ENCODE results near the gene TEX101. TPM values are rescaled to one million over a fixed set of nuclear protein-coding genes. Genes with fewer than 3 reads are reported as not detected.

Gene TEX101
- total RNA-seq, 1 donor from 2014 or later = not detected

GRCh38 chr19:43463381-43464133 lies 48.9 kb downstream of the TEX101 start:
- TF ChIP-seq, protein P1, sequence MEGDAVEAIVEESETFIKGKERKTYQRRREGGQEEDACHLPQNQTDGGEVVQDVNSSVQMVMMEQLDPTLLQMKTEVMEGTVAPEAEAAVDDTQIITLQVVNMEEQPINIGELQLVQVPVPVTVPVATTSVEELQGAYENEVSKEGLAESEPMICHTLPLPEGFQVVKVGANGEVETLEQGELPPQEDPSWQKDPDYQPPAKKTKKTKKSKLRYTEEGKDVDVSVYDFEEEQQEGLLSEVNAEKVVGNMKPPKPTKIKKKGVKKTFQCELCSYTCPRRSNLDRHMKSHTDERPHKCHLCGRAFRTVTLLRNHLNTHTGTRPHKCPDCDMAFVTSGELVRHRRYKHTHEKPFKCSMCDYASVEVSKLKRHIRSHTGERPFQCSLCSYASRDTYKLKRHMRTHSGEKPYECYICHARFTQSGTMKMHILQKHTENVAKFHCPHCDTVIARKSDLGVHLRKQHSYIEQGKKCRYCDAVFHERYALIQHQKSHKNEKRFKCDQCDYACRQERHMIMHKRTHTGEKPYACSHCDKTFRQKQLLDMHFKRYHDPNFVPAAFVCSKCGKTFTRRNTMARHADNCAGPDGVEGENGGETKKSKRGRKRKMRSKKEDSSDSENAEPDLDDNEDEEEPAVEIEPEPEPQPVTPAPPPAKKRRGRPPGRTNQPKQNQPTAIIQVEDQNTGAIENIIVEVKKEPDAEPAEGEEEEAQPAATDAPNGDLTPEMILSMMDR (conservative IDR thresholded peaks at IDR 0.05) = no peak
- peaks cover 17% of the 10 kb centered on the region for H3K4me1 Mint-ChIP-seq (ENCODE audit: unreplicated experiment)
- peak overlapping the region; percentile 96 for H3K4me3 Mint-ChIP-seq
- peaks cover 3% of the 10 kb centered on the region for H3K27me3 Mint-ChIP-seq
- DNase-seq (ENCODE audit: extremely low spot score, unreplicated experiment) = peak; percentile 97
- peak overlapping the region; percentile 95 for H3K27ac Mint-ChIP-seq
- no peaks in the 10 kb centered on the region for H3K9me3 Mint-ChIP-seq
- no peaks in the 10 kb centered on the region for H3K36me3 Mint-ChIP-seq

GRCh38 chr19:43464134-43464775 lies 49.6 kb downstream of the TEX101 start:
- H3K4me3 Mint-ChIP-seq = peak overlapping the region; percentile 96
- no peaks in the 10 kb centered on the region for H3K36me3 Mint-ChIP-seq
- H3K27ac Mint-ChIP-seq = peak overlapping the region; percentile 95
- TF ChIP-seq, protein P1 (conservative IDR thresholded peaks at IDR 0.05) = no peak
- peak; percentile 77 for DNase-seq (ENCODE audit: extremely low spot score, unreplicated experiment)
- H3K4me1 Mint-ChIP-seq (ENCODE audit: unreplicated experiment) = peaks cover 17% of the 10 kb centered on the region
- peaks cover 3% of the 10 kb centered on the region for H3K27me3 Mint-ChIP-seq
- H3K9me3 Mint-ChIP-seq = no peaks in the 10 kb centered on the region

DNA sequence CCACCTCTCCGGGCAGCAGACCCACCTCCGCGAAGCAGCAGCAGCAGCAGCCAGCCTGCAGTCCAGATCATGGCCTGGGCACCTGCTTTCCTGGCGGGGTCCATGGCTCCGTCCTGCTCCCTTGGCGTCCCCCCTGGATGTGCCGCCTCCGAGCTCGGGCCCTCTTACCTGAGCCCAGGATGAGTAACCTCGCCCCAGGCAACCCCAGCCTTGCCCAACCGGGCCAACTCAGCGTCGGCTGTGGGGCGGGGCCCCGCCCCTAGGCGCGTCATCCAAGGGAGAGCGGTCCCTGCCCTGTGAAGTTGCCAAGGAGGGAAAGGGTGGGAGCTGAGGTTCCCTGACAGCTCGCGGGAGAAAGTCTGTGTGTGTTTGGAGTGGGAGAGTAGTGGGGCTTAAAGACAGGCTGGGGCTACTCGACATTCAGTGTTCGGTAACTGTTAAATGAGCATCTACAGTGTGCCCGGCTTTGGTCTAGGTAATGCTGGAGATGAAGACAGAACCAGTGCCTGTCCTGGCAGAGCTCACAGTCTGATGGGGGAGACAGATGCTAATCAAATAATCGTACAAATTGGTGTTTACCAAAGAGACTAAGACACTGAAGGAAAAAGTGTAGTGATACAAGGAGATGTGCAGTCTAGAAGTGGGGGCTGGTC lies 50.9 kb downstream of the TEX101 start, which contains the start of gene LYPD3:
TSS of gene LYPD3 (minus strand) at position 141 of the 653 bp plus-strand sequence. CDS start at position 104, 37 bp downstream.
- TF ChIP-seq, protein P1 (conservative IDR thresholded peaks at IDR 0.05) = no peak
- Mint-ChIP-seq H3K9me3 (no peaks in the 10 kb centered on the region), H3K4me3 (peak within 1 kb of the TSS; percentile 96), H3K4me1 (ENCODE audit: unreplicated experiment) (peaks cover 17% of the 10 kb centered on the region), H3K27ac (peak within 1 kb of the TSS; percentile 95), H3K36me3 (no peaks in the 10 kb centered on the region), H3K27me3 (peaks cover 3% of the 10 kb centered on the region)
- no peak for DNase-seq (ENCODE audit: extremely low spot score, unreplicated experiment)

DNA sequence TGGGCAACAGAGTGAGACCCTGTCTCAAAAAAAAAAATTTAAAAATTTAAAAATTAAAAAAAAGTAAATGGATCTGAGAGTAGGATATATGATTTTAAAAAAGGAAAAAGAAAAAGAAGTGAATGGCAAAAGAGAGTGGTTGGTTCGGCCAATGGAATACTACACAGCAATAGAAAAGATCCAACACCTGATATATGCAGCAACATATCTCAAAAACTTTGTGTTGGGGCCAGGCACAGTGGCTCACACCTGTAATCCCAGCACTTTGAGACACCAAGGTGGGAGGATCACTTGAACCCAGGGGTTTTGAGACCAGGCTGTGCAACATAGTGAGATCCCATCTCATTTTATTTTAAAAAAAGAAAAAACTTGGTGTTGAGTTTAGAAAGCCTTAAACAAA lies 52.1 kb downstream of the TEX101 start:
- TF ChIP-seq, protein P1 (conservative IDR thresholded peaks at IDR 0.05) = no peak
- Mint-ChIP-seq H3K4me1 (ENCODE audit: unreplicated experiment) (peaks cover 13% of the 10 kb centered on the region), H3K27me3 (no peaks in the 10 kb centered on the region), H3K4me3 (no peak overlapping the region), H3K36me3 (no peaks in the 10 kb centered on the region), H3K9me3 (no peaks in the 10 kb centered on the region), H3K27ac (peak overlapping the region; percentile 87)
- no peak for DNase-seq (ENCODE audit: extremely low spot score, unreplicated experiment)

GRCh38 chr19:43467276-43467675 lies 52.6 kb downstream of the TEX101 start:
- no peaks in the 10 kb centered on the region for H3K27me3 Mint-ChIP-seq

More at GRCh38 chr19:43467276-43467675, 52.6 kb downstream of the TEX101 start:
- no peaks in the 10 kb centered on the region for H3K36me3 Mint-ChIP-seq
- no peak for DNase-seq (ENCODE audit: extremely low spot score, unreplicated experiment)
- H3K4me3 Mint-ChIP-seq = peak overlapping the region; percentile 53
- no peaks in the 10 kb centered on the region for H3K9me3 Mint-ChIP-seq
- peak overlapping the region; percentile 87 for H3K27ac Mint-ChIP-seq
- TF ChIP-seq, protein P1 (conservative IDR thresholded peaks at IDR 0.05) = no peak
- peaks cover 8% of the 10 kb centered on the region for H3K4me1 Mint-ChIP-seq (ENCODE audit: unreplicated experiment)
